Neural cell (in vitro differentiated cells): ENCODE measurements around the gene CRLF2. TPM values are rescaled to one million over a fixed set of nuclear protein-coding genes. Genes with fewer than 3 reads are reported as not detected.

Experiments used
- H2AFZ ChIP-seq: fragments of 200-600, 300-800 bp; sonication (generic), shearing (Covaris generic); 2 replicates; pipeline ENCODE4 v1.6.0; 2014; ENCODE audit warnings: low read depth, mild to moderate bottlenecking, antibody characterized with exemption, low read length, moderate library complexity
- H3F3A ChIP-seq: fragments of 200-600 bp; shearing (Covaris generic); 2 replicates; pipeline ENCODE4 v1.6.1; 2016; ENCODE audit warnings: mild to moderate bottlenecking, moderate library complexity, mixed read lengths, antibody characterized with exemption, low read length; ENCODE audit not compliant: insufficient read depth, poor library complexity, severe bottlenecking
- H3K27ac ChIP-seq: fragments of 200-600, 300-800 bp; sonication (generic), shearing (Covaris generic); 2 replicates; pipeline ENCODE4 v1.5.1; 2014; ENCODE audit warnings: mild to moderate bottlenecking, low read length, moderate library complexity
- H3K27me3 ChIP-seq: fragments of 300-800, 200-600 bp; sonication (generic), shearing (Covaris generic); 2 replicates; pipeline ENCODE4 v1.6.0; 2014; ENCODE audit warnings: mild to moderate bottlenecking, low read depth, low read length, moderate library complexity; ENCODE audit not compliant: insufficient read depth
- H3K36me3 ChIP-seq: fragments of 300-800, 200-600 bp; sonication (generic), shearing (Covaris generic); 2 replicates; pipeline ENCODE4 v1.5.1; 2014; ENCODE audit warnings: mild to moderate bottlenecking, antibody characterized with exemption, low read length, moderate library complexity; ENCODE audit not compliant: insufficient read depth
- H3K4me2 ChIP-seq: fragments of 300-800, 200-600 bp; sonication (generic), shearing (Covaris generic); 2 replicates; pipeline ENCODE4 v1.6.0; 2014; ENCODE audit warnings: mild to moderate bottlenecking, low read length
- H3K4me3 ChIP-seq: fragments of 300-800, 200-600 bp; sonication (generic), shearing (Covaris generic); 2 replicates; pipeline ENCODE4 v1.5.1; 2014; ENCODE audit warnings: mild to moderate bottlenecking, low read length, moderate library complexity
- H3K79me2 ChIP-seq: fragments of 200-600 bp; shearing (Covaris generic); replicated peaks from 2 replicates; pipeline ENCODE4 v1.6.0; 2014; ENCODE audit warnings: mild to moderate bottlenecking, low read length, moderate library complexity; ENCODE audit not compliant: insufficient read depth
- H3K9ac ChIP-seq: fragments of 300-800, 200-600 bp; sonication (generic), shearing (Covaris generic); 2 replicates; pipeline ENCODE4 v1.6.1; 2016; ENCODE audit warnings: mild to moderate bottlenecking, low read length, mixed read lengths
- H3K9me2 ChIP-seq: fragments of 200-600 bp; shearing (Covaris generic); 2 replicates; pipeline ENCODE4 v1.6.1; 2016; ENCODE audit warnings: mild to moderate bottlenecking, low read length, mixed read lengths; ENCODE audit not compliant: insufficient read depth
- H3K9me3 ChIP-seq: fragments of 200-600, 300-800 bp; sonication (generic), shearing (Covaris generic); 2 replicates; pipeline ENCODE4 v1.6.1; 2016; ENCODE audit warnings: mild to moderate bottlenecking, mixed run types, low read length, moderate library complexity, mixed read lengths
- H4K20me1 ChIP-seq: fragments of 200-600 bp; shearing (Covaris generic); 2 replicates; pipeline ENCODE4 v1.6.1; 2016; ENCODE audit warnings: mild to moderate bottlenecking, mixed run types; ENCODE audit not compliant: insufficient read depth
- CTCF ChIP-seq: fragments of 450-650 bp; IDR thresholded peaks from 2 replicates; pipeline ENCODE4 v1.5.1; 2014; ENCODE audit warnings: antibody characterized with exemption, mild to moderate bottlenecking, moderate library complexity; ENCODE audit not compliant: poor library complexity, severe bottlenecking
- EP300 ChIP-seq: fragments of 450-650 bp; conservative IDR thresholded peaks from 2 replicates; pipeline ENCODE4 v1.6.1; 2014; ENCODE audit warnings: antibody characterized with exemption, mild to moderate bottlenecking, moderate library complexity; ENCODE audit not compliant: poor library complexity, severe bottlenecking
- EZH2 ChIP-seq: fragments of 200-600, 300-800 bp; shearing (Covaris generic), sonication (generic); IDR thresholded peaks from 2 replicates; pipeline ENCODE4 v1.6.1; 2014; ENCODE audit warnings: antibody characterized with exemption, low read length, borderline replicate concordance, mild to moderate bottlenecking; ENCODE audit not compliant: insufficient read depth, poor library complexity, severe bottlenecking
- MXI1 ChIP-seq: fragments of 450-650 bp; conservative IDR thresholded peaks from 2 replicates; pipeline ENCODE4 v1.6.1; 2014; ENCODE audit warnings: antibody characterized with exemption, mild to moderate bottlenecking; ENCODE audit not compliant: poor library complexity, severe bottlenecking
- POLR2AphosphoS5 ChIP-seq: IDR thresholded peaks from 2 replicates; pipeline ENCODE4 v1.6.1; 2012
- RAD21 ChIP-seq: fragments of 450-650 bp; conservative IDR thresholded peaks from 2 replicates; pipeline ENCODE4 v1.6.1; 2014; ENCODE audit warnings: antibody characterized with exemption, mild to moderate bottlenecking, moderate library complexity
- REST ChIP-seq: IDR thresholded peaks from 2 replicates; pipeline ENCODE4 v1.6.1; 2012; ENCODE audit warnings: borderline replicate concordance
- SMC3 ChIP-seq: fragments of 450-650 bp; conservative IDR thresholded peaks from 2 replicates; pipeline ENCODE4 v1.6.1; 2014; ENCODE audit warnings: antibody characterized with exemption, mild to moderate bottlenecking, moderate library complexity; ENCODE audit not compliant: poor library complexity
- TAF1 ChIP-seq: IDR thresholded peaks from 2 replicates; pipeline ENCODE4 v1.6.1; 2012; ENCODE audit warnings: low read depth
- polyA plus RNA-seq: library from polyadenylated mRNA; depleted of rRNA; stranded (reverse); fragments of >200 nt; gene quantifications from 2 replicates; pipeline ENCODE4 v1.2.3, GENCODE V29; 2014

CRLF2 gene
- polyA plus RNA-seq, 1 donor from 2014 or later = not detected

- Histone ChIP-seq H3K9ac (no peak overlapping the region), H3K79me2 (no peaks in the 10 kb centered on the region), H3K4me2 (no peak overlapping the region), H4K20me1 (no peaks in the 10 kb centered on the region), H3K27ac (no peak overlapping the region), H2AFZ (no peak overlapping the region), H3K27me3 (no peaks in the 10 kb centered on the region), H3K9me2 (no peaks in the 10 kb centered on the region), H3K9me3 (no peaks in the 10 kb centered on the region), H3K4me3 (no peak overlapping the region), H3F3A (no peaks in the 10 kb centered on the region), H3K36me3 (no peaks in the 10 kb centered on the region)
- TF ChIP-seq CTCF (no peak), EP300 (no peak), POLR2AphosphoS5 (no peak), RAD21 (no peak), SMC3 (no peak), TAF1 (no peak), REST (no peak), MXI1 (no peak), EZH2 (no peak)
Observed at GRCh38 chrX:1151378-1152077, 60.9 kb downstream of the CRLF2 start.

- H3K9me3 ChIP-seq = no peaks in the 10 kb centered on the region
Observed at GRCh38 chrX:1150569-1151347, 61.7 kb downstream of the CRLF2 start.

More at GRCh38 chrX:1150569-1151347, 61.7 kb downstream of the CRLF2 start:
- no peaks in the 10 kb centered on the region for H3K36me3 ChIP-seq
- H3K9me2 ChIP-seq = no peaks in the 10 kb centered on the region
- H4K20me1 ChIP-seq = no peaks in the 10 kb centered on the region
- H3K27ac ChIP-seq = no peak overlapping the region
- no peaks in the 10 kb centered on the region for H3K27me3 ChIP-seq
- no peak overlapping the region for H3K9ac ChIP-seq
- no peak overlapping the region for H3K4me2 ChIP-seq
- H3F3A ChIP-seq = no peaks in the 10 kb centered on the region
- no peak overlapping the region for H2AFZ ChIP-seq
- TF ChIP-seq TAF1 = no peak
- no peak for TF ChIP-seq EP300
- no peak for TF ChIP-seq POLR2AphosphoS5
- TF ChIP-seq MXI1 = no peak
- no peak for TF ChIP-seq REST
- no peak for TF ChIP-seq CTCF
- TF ChIP-seq EZH2 = no peak
- no peak for TF ChIP-seq SMC3
- no peak overlapping the region for H3K4me3 ChIP-seq
- no peaks in the 10 kb centered on the region for H3K79me2 ChIP-seq
